ENCODE measurements around the gene TIAM1. TPM values are rescaled to one million over a fixed set of nuclear protein-coding genes. Genes with fewer than 3 reads are reported as not detected.

Gene TIAM1
- total and polyA plus RNA-seq, 2 of the 8 experiments (the other 6 are each of a cell fraction or from before 2014, with no cell fraction given): 10.1 to 30.7 TPM

DNA sequence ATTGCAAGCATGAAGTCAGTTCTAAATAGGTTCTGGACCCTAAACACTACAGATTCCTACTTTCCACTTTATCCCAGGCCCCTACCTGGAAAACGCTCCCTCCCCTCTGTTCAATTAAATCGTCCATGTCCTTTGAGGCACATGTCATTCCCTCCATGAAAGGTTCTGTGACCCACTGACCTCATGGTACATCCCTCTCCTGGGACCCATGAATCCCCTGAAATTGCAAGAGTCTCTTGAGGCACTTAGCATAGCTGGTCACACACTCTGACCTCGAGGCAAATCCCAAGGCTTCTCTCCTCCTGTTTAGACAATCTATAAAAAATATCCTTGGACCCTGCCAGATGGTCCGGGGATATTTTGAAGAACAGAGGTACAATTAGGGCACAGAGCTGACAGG lies 271.5 kb downstream of the TIAM1 start:
- H4K91ac ChIP-seq (replicated peaks; ENCODE audit: insufficient read length, low read length): no peak overlapping the region
- no peaks in the 10 kb centered on the region for H3K79me2 ChIP-seq (ENCODE audit: control insufficient read depth in 1 of 2, insufficient read depth in 2 of 2, low read length in 2 of 2)
- no peak overlapping the region for H2BK15ac ChIP-seq (ENCODE audit: low read length)
- H2BK20ac ChIP-seq (ENCODE audit: low read length): no peak overlapping the region
- no peak overlapping the region for H3K23ac ChIP-seq (ENCODE audit: insufficient read length)
- H2AK5ac ChIP-seq (ENCODE audit: low read depth, low read length): no peak overlapping the region
- no peak overlapping the region for H4K5ac ChIP-seq (ENCODE audit: insufficient read length, low read depth, low read length)
- 81% methylated on average over 4 of the region's 4 CpGs; no CpG with 5 or more reads in 1 of the 2 experiments for WGBS, 2 experiments (ENCODE audit: extremely low coverage in 1 of 2, insufficient coverage in 1 of 2, insufficient read length in 1 of 2, insufficient replicate concordance in 2 of 2, low coverage in 1 of 2, low lambda C conversion rate in 2 of 2, missing lambda C conversion rate in 1 of 2)
- no peaks in the 10 kb centered on the region for H3K27me3 ChIP-seq (replicated peaks in 1 of 4; ENCODE audit: control insufficient read depth in 3 of 4, extremely low read depth in 1 of 4, insufficient read depth in 3 of 4, low read length in 3 of 4)
- no peaks in the 10 kb centered on the region for H3K9me3 ChIP-seq (ENCODE audit: insufficient read depth in 2 of 2, low read depth in 1 of 2, low read length in 1 of 2)
- no peaks in the 10 kb centered on the region for H3K79me1 ChIP-seq (ENCODE audit: low read depth, low read length)
- DNase-seq (ENCODE audit: low read depth in 1 of 2, low spot score in 2 of 2) (no peak), FAIRE-seq (no peak)
- H3K56ac ChIP-seq (replicated peaks; ENCODE audit: insufficient read length, low read depth, low read length): no peak overlapping the region
- peaks cover 2% of the 10 kb centered on the region; the same call in 1 of the 2 replicates for H3K23me2 ChIP-seq (ENCODE audit: low read depth, low read length)
- no peak overlapping the region for H3K4ac ChIP-seq (replicated peaks; ENCODE audit: insufficient read length, low read depth, low read length)
- no peaks in the 10 kb centered on the region for H3K36me3 ChIP-seq (ENCODE audit: control insufficient read depth in 2 of 4, insufficient read depth in 4 of 4, low read length in 3 of 4)
- no peak overlapping the region for H2BK12ac ChIP-seq (ENCODE audit: low read depth, low read length)
- ChIA-PET CTCF (ENCODE audit: partially characterized antibody) (interaction anchor here (1.0 kb wide), 1 partner anchor 211 kb away, joined by 3 read pairs; no protein-coding TSS in a partner anchor), POLR2A (ENCODE audit: partially characterized antibody) (no interaction called here)
- H2BK5ac ChIP-seq (ENCODE audit: low read depth, low read length): no peak overlapping the region
- H3K4me1 ChIP-seq (replicated peaks in 1 of 4; ENCODE audit: control insufficient read depth in 3 of 4, insufficient read depth in 4 of 4, low read length in 3 of 4): no peaks in the 10 kb centered on the region
- no peak overlapping the region for H3K14ac ChIP-seq (ENCODE audit: insufficient read length)
- H3K18ac ChIP-seq (ENCODE audit: extremely low read depth, low read length): no peak overlapping the region
- no peak overlapping the region for H3K9ac ChIP-seq (replicated peaks in 1 of 4; ENCODE audit: extremely low read depth in 1 of 4, low read depth in 3 of 4, low read length in 3 of 4)
- no peak overlapping the region for H2AFZ ChIP-seq (ENCODE audit: low read length)
- H4K8ac ChIP-seq (ENCODE audit: extremely low read depth, insufficient read depth, low read length): no peak overlapping the region
- H4K20me1 ChIP-seq (replicated peaks in 1 of 2; ENCODE audit: control insufficient read depth in 1 of 2, insufficient read depth in 2 of 2, low read length in 2 of 2): no peaks in the 10 kb centered on the region
- H3K4me2 ChIP-seq (ENCODE audit: insufficient read depth in 1 of 2, low read depth in 2 of 2, low read length in 2 of 2): no peak overlapping the region
- H3K4me3 ChIP-seq (ENCODE audit: extremely low read depth in 1 of 4, insufficient read depth in 2 of 4, low read depth in 3 of 4, low read length in 4 of 4): no peak overlapping the region
- H3K27ac ChIP-seq (ENCODE audit: low read depth, low read length): no peak overlapping the region
- no peak overlapping the region for H2BK120ac ChIP-seq (replicated peaks; ENCODE audit: low read depth, low read length)
- TF ChIP-seq SIX5 (IDR thresholded peaks at IDR 0.05; ENCODE audit: low read depth, low read length) (no peak), USF2 (IDR thresholded peaks at IDR 0.05; ENCODE audit: low read length) (no peak), TAF1 (IDR thresholded peaks at IDR 0.05; ENCODE audit: low read depth, low read length) (no peak), CHD1 (IDR thresholded peaks at IDR 0.05; ENCODE audit: low read depth, low read length) (no peak), TEAD4 (IDR thresholded peaks at IDR 0.05; ENCODE audit: low read depth, low read length) (no peak), KDM4A (IDR thresholded peaks at IDR 0.05; ENCODE audit: low read depth, low read length, severe bottlenecking) (no peak), ZNF274 (IDR thresholded peaks at IDR 0.05; ENCODE audit: borderline replicate concordance, extremely low read depth, low read length) (no peak), SUZ12 (IDR thresholded peaks at IDR 0.05; ENCODE audit: low read length) (no peak), NANOG (IDR thresholded peaks at IDR 0.05; ENCODE audit: insufficient read depth, low read depth, low read length, poor library complexity, severe bottlenecking) (no peak)
- TF ChIP-seq, protein P1, sequence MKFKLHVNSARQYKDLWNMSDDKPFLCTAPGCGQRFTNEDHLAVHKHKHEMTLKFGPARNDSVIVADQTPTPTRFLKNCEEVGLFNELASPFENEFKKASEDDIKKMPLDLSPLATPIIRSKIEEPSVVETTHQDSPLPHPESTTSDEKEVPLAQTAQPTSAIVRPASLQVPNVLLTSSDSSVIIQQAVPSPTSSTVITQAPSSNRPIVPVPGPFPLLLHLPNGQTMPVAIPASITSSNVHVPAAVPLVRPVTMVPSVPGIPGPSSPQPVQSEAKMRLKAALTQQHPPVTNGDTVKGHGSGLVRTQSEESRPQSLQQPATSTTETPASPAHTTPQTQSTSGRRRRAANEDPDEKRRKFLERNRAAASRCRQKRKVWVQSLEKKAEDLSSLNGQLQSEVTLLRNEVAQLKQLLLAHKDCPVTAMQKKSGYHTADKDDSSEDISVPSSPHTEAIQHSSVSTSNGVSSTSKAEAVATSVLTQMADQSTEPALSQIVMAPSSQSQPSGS (IDR thresholded peaks at IDR 0.05; ENCODE audit: low read length): no peak
- TF ChIP-seq, protein P2, sequence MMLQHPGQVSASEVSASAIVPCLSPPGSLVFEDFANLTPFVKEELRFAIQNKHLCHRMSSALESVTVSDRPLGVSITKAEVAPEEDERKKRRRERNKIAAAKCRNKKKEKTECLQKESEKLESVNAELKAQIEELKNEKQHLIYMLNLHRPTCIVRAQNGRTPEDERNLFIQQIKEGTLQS (IDR thresholded peaks at IDR 0.05; ENCODE audit: insufficient read depth, low read depth, low read length): no peak
